Ovary (tissue), 9 donors: Measurements from ENCODE around the gene NR1H4. TPM values are rescaled to one million over a fixed set of nuclear protein-coding genes. Genes with fewer than 3 reads are reported as not detected.

Source experiments
- DNase-seq, 5 donors: peaks; one replicate each; pipeline ENCODE4 v3.0.0-alpha.2; 2019 to 2020
- H3K27ac ChIP-seq, 2 donors: fragments of 200-600 bp; one replicate each; pipeline versions ENCODE4 v1.5.1 to v1.8.0; 2019 to 2022
- H3K27me3 ChIP-seq: fragments of 200-600 bp; one replicate; pipeline ENCODE4 v1.8.0; 2022
- H3K36me3 ChIP-seq: fragments of 200-600 bp; sonication (generic); one replicate; pipeline ENCODE4 v1.5.1; 2019
- H3K4me1 ChIP-seq: one replicate; pipeline ENCODE4 v1.8.1; 2013; ENCODE audit warnings: mild to moderate bottlenecking, moderate library complexity; ENCODE audit not compliant: insufficient read depth
- H3K4me3 ChIP-seq: fragments of 200-600 bp; sonication (generic); one replicate; pipeline ENCODE4 v1.5.1; 2017
- H3K9me3 ChIP-seq, 2 donors: fragments of 200-600 bp in 1 of 2; sonication (generic) in 1 of 2; one replicate each; pipeline versions ENCODE4 v1.5.1 to v1.8.1; 2013 to 2019; ENCODE audit warnings: mild to moderate bottlenecking in 1 of 2, moderate library complexity in 1 of 2
- CTCF ChIP-seq, 3 donors: fragments of 450-650 bp in 2 of 3; fragments of 200-600 bp in 1 of 3; IDR thresholded peaks; one replicate each; pipeline versions ENCODE4 v1.5.1 to v1.8.0; 2016 to 2022; ENCODE audit warnings: antibody characterized with exemption in 3 of 3, mild to moderate bottlenecking in 1 of 3
- EP300 ChIP-seq: sonication (generic); formaldehyde crosslinking; IDR thresholded peaks from one replicate; pipeline ENCODE4 v1.6.1; 2017; ENCODE audit warnings: antibody characterized with exemption
- POLR2A ChIP-seq: fragments of 450-650 bp; IDR thresholded peaks from one replicate; pipeline ENCODE4 v1.6.1; 2017; ENCODE audit warnings: antibody characterized with exemption, mild to moderate bottlenecking, moderate library complexity
- WGBS, 3 donors: extraction: QIAGEN DNeasy Blood & Tissue Kit in 1 of 3; methylation state at CpG; one replicate each; pipeline versions ENCODE4 v1.1.5 to v1.1.7; 2013 to 2017; 5-methylcytosine and 5-hydroxymethylcytosine counted together
- intact Hi-C, 4 donors: fragments of 100-400 bp; cut with DNase I; formaldehyde crosslinking; loops; one replicate each; pipeline versions ENCODE4 v1.11.0 to v1.15.1; 2022 to 2023
- polyA plus RNA-seq, 2 donors: library from polyadenylated mRNA; stranded (reverse); fragments of 200-250 nt in 1 of 2; fragments of 350-450 nt in 1 of 2; fragmentation: Illumina TruSeq in 1 of 2; extraction: RNeasy Lipid Tissue Mini Kit (QIAGEN cat#74804) in 1 of 2; gene quantifications; one replicate each; pipeline ENCODE4 v1.2.3, GENCODE V29; 2013 to 2014
- total RNA-seq, 7 donors: library from RNA; depleted of rRNA in 2 of 7; stranded (reverse); fragments of >200 nt in 2 of 7; fragmentation: NEBNext Ultra II Directional in 3 of 7; extraction: Animal tissue kit (Norgen Biotek cat#: 25700) in 3 of 7; gene quantifications; one replicate each; pipeline versions ENCODE4 v1.1.0 to v1.2.4, GENCODE V29; 2016 to 2023
- donor health status: DM: no; HTN: no; CAD: no; lungs with moderate emphysema.
- donor health status: DM: no; HTN: no; CAD: no.
- donor health status: Bipolar disorder and iron deficiency.
- donor health status: DM: yes; HTN: yes; CAD: no.
- donor health status: DM: no; HTN: no; CAD: no.
- donor health status: DM: yes; HTN: yes; CAD: no.

NR1H4 gene
- total and polyA plus RNA-seq, 9 donors, result 8.8 to 26.2 (median 15.2) TPM

GRCh38 chr12:100442403-100442802, 31.3 kb upstream of the NR1H4 start:
- WGBS, 3 donors, result 72 to 79% (median 76%) methylated on average over 1 of the region's 1 CpG

GRCh38 chr12:100443434-100443833, 30.2 kb upstream of the NR1H4 start:
- intact Hi-C loops, result no loop called here
- Histone ChIP-seq H3K27ac (no peak overlapping the region), H3K27me3 (no peaks in the 10 kb centered on the region), H3K4me3 (no peak overlapping the region), H3K4me1 (peaks cover 4% of the 10 kb centered on the region), H3K36me3 (no peaks in the 10 kb centered on the region), H3K9me3 (no peaks in the 10 kb centered on the region)
- DNase-seq, result no peak
- no peak for TF ChIP-seq CTCF (IDR thresholded peaks at IDR 0.05)
- TF ChIP-seq POLR2A, result no peak
- TF ChIP-seq EP300, result no peak
- 12 to 46% (median 17%) methylated on average over 1 of the region's 1 CpG for WGBS, 3 donors

More at GRCh38 chr12:100442403-100442802, 31.3 kb upstream of the NR1H4 start:
- H3K36me3 ChIP-seq, result no peaks in the 10 kb centered on the region
- no peak overlapping the region for H3K4me3 ChIP-seq
- H3K27ac ChIP-seq, result no peak overlapping the region
- H3K4me1 ChIP-seq, result peaks cover 2% of the 10 kb centered on the region
- no peaks in the 10 kb centered on the region for H3K27me3 ChIP-seq
- TF ChIP-seq EP300 (no peak), CTCF (IDR thresholded peaks at IDR 0.05) (no peak), POLR2A (no peak)
- no peaks in the 10 kb centered on the region for H3K9me3 ChIP-seq
- DNase-seq, result no peak
- intact Hi-C loops, result no loop called here

- 90 to 95% (median 94%) methylated on average over 4 of the region's 4 CpGs for WGBS, 3 donors
- Histone ChIP-seq H3K27ac (no peak overlapping the region), H3K4me1 (peaks cover 5% of the 10 kb centered on the region), H3K36me3 (no peaks in the 10 kb centered on the region), H3K27me3 (no peaks in the 10 kb centered on the region), H3K4me3 (no peak overlapping the region), H3K9me3 (no peaks in the 10 kb centered on the region)
- TF ChIP-seq EP300 (no peak), CTCF (IDR thresholded peaks at IDR 0.05) (no peak), POLR2A (no peak)
- intact Hi-C loops, result no loop called here
- DNase-seq, result no peak
Measured at GRCh38 chr12:100445081-100445481, 28.6 kb upstream of the NR1H4 start.

GRCh38 chr12:100447381-100447780, 26.3 kb upstream of the NR1H4 start:
- WGBS, 3 donors, result 14 to 20% (median 15%) methylated on average over 3 of the region's 3 CpGs
- no peak overlapping the region for H3K27ac ChIP-seq
- H3K4me3 ChIP-seq, result no peak overlapping the region
- H3K9me3 ChIP-seq, result no peaks in the 10 kb centered on the region
- intact Hi-C loops, result no loop called here
- no peak for DNase-seq
- TF ChIP-seq POLR2A, result no peak
- TF ChIP-seq CTCF (IDR thresholded peaks at IDR 0.05), result no peak
- no peak for TF ChIP-seq EP300
- no peaks in the 10 kb centered on the region for H3K36me3 ChIP-seq
- peaks cover 13% of the 10 kb centered on the region for H3K4me1 ChIP-seq
- no peaks in the 10 kb centered on the region for H3K27me3 ChIP-seq

- intact Hi-C loops, result no loop called here
- WGBS, 3 donors, result 2 to 15% (median 9%) methylated on average over 1 of the region's 1 CpG
- DNase-seq, result no peak
- H3K27me3 ChIP-seq, result no peaks in the 10 kb centered on the region
- H3K9me3 ChIP-seq, result no peaks in the 10 kb centered on the region
- H3K36me3 ChIP-seq, result no peaks in the 10 kb centered on the region
- H3K27ac ChIP-seq, result no peak overlapping the region
- peaks cover 16% of the 10 kb centered on the region for H3K4me1 ChIP-seq
- TF ChIP-seq CTCF (IDR thresholded peaks at IDR 0.05) (no peak), POLR2A (no peak), EP300 (no peak)
- H3K4me3 ChIP-seq, result no peak overlapping the region
Measured at GRCh38 chr12:100448656-100449055, 25.0 kb upstream of the NR1H4 start.
